Fibroblast of lung (primary cell): Measurements from ENCODE around the gene ANXA2. TPM values are rescaled to one million over a fixed set of nuclear protein-coding genes. Genes with fewer than 3 reads are reported as not detected.
"Not testable (repeated sequence)": the region's sequence is repeated elsewhere in the genome, so short reads cannot be mapped to it uniquely, and the experiment has no call there.

Source experiments
- DNase-seq, 2 donors: peaks; one replicate each; pipeline versions ENCODE4 v3.0.0 to v3.0.0-alpha.2; 2010; ENCODE audit warnings: low read depth in 2 of 2
- H2AFZ ChIP-seq: 2 replicates; pipeline ENCODE4 v1.5.1; 2012; ENCODE audit warnings: low read length, control low read depth, inconsistent platforms
- H3K27ac ChIP-seq: 2 replicates; pipeline ENCODE4 v1.5.1; 2011; ENCODE audit warnings: low read length, control low read depth; ENCODE audit not compliant: insufficient read depth
- H3K27me3 ChIP-seq: 2 replicates; pipeline ENCODE4 v1.5.1; 2011; ENCODE audit warnings: mild to moderate bottlenecking, low read length; ENCODE audit not compliant: control insufficient read depth, insufficient read depth
- H3K36me3 ChIP-seq: 2 replicates; pipeline ENCODE4 v1.5.1; 2011; ENCODE audit warnings: low read length; ENCODE audit not compliant: control insufficient read depth, insufficient read depth
- H3K4me1 ChIP-seq: 2 replicates; pipeline ENCODE4 v1.5.1; 2011; ENCODE audit warnings: low read length; ENCODE audit not compliant: control insufficient read depth, insufficient read depth; ENCODE audit errors: extremely low read depth
- H3K4me2 ChIP-seq: 2 replicates; pipeline ENCODE4 v1.5.1; 2011; ENCODE audit warnings: low read length, control low read depth; ENCODE audit not compliant: insufficient read depth; ENCODE audit errors: extremely low read depth
- H3K4me3 ChIP-seq, 4 experiments: fragments of 200-600 bp in 1 of 4; sonication (generic) in 1 of 4; replicated peaks in 1 of 4; 2 replicates each; pipeline ENCODE4 v1.5.1; 2011 to 2016; ENCODE audit warnings: low read length in 4 of 4, low read depth in 3 of 4, mild to moderate bottlenecking in 3 of 4, control low read depth in 2 of 4, inconsistent platforms in 1 of 4, mixed read lengths in 1 of 4; ENCODE audit not compliant: insufficient read depth in 1 of 4; ENCODE audit errors: control extremely low read depth in 1 of 4
- H3K79me2 ChIP-seq: 2 replicates; pipeline ENCODE4 v1.5.1; 2012; ENCODE audit warnings: mild to moderate bottlenecking, low read length, inconsistent platforms; ENCODE audit not compliant: control insufficient read depth, insufficient read depth
- H3K9ac ChIP-seq: 2 replicates; pipeline ENCODE4 v1.5.1; 2011; ENCODE audit warnings: mild to moderate bottlenecking, low read length, control low read depth; ENCODE audit not compliant: insufficient read depth
- H3K9me3 ChIP-seq: 2 replicates; pipeline ENCODE4 v1.5.1; 2012; ENCODE audit warnings: low read depth, low read length; ENCODE audit not compliant: control insufficient read depth, insufficient read depth
- H4K20me1 ChIP-seq: 2 replicates; pipeline ENCODE4 v1.5.1; 2011; ENCODE audit warnings: low read length; ENCODE audit not compliant: control insufficient read depth, insufficient read depth; ENCODE audit errors: extremely low read depth
- CTCF ChIP-seq, 2 donors: IDR thresholded peaks in 1 of 2; conservative IDR thresholded peaks in 1 of 2; 1 replicate in 1 of 2; 2 replicates in 1 of 2; pipeline ENCODE4 v1.5.1; 2011 to 2012; ENCODE audit warnings: low read length in 2 of 2, control low read depth in 1 of 2, inconsistent platforms in 1 of 2, low read depth in 1 of 2, mild to moderate bottlenecking in 1 of 2
- EZH2 ChIP-seq: IDR thresholded peaks from 2 replicates; pipeline ENCODE4 v1.5.1; 2012; ENCODE audit warnings: low read length, control low read depth, mild to moderate bottlenecking; ENCODE audit errors: missing control alignments
- polyA plus RNA-seq, 2 donors: library from polyadenylated mRNA; depleted of rRNA in 1 of 2; stranded (reverse) in 1 of 2; unstranded in 1 of 2; fragments of >200 nt; gene quantifications; 2 replicates each; pipeline ENCODE4 v1.2.1, GENCODE V29; 2011 to 2012; ENCODE audit warnings: missing spikeins in 1 of 2
- total RNA-seq: library from RNA; depleted of rRNA; stranded (reverse); fragments of >200 nt; gene quantifications from 2 replicates; pipeline ENCODE4 v1.2.1, GENCODE V29; 2014

The ANXA2 gene
- total and polyA plus RNA-seq, 2 donors (not counting 1 experiment from before 2014, with no cell fraction given): 2,754 to 4,872 TPM

DNA sequence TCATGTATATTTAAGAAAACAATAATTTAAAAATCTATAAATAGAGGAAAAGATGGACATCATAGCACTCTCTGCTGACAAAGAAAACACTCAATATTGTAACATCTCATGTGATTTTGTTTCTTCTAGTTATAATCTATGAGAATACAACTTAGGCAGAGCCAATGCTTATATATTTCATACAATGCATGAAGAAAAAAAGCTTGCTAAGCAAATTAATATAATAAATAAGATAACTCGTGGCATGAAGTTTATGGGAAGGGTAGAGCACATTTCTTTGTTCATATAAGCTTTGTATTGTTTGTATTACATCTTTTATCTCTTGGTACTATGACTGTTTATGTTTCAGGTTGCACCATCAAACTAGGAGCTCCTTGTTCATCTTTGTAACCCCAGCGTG, 7.6 kb upstream of the ANXA2 start:
- DNase-seq: no peak
- TF ChIP-seq CTCF (conservative IDR thresholded peaks at IDR 0.05 in 1 of 2, IDR thresholded peaks at IDR 0.05 in 1 of 2; ENCODE audit: low read depth in 1 of 2, low read length in 2 of 2) (no peak), EZH2 (no peak)
- Histone ChIP-seq H3K79me2 (no peaks in the 10 kb centered on the region), H3K27ac (no peak overlapping the region), H3K4me1 (peaks cover 33% of the 10 kb centered on the region), H3K36me3 (no peaks in the 10 kb centered on the region), H2AFZ (no peak overlapping the region), H3K9ac (no peak overlapping the region), H4K20me1 (no peaks in the 10 kb centered on the region), H3K4me3 (no peak overlapping the region), H3K4me2 (no peak overlapping the region), H3K27me3 (no peaks in the 10 kb centered on the region), H3K9me3 (no peaks in the 10 kb centered on the region)

- DNase-seq, H3K27me3 ChIP-seq, H2AFZ ChIP-seq, H3K9me3 ChIP-seq, H3K4me3 ChIP-seq, H3K9ac ChIP-seq, H4K20me1 ChIP-seq, H3K36me3 ChIP-seq, H3K79me2 ChIP-seq, H3K27ac ChIP-seq, H3K4me2 ChIP-seq: not testable (repeated sequence)
- peaks cover 41% of the 10 kb centered on the region for H3K4me1 ChIP-seq
Observed at GRCh38 chr15:60404351-60404750, 6.6 kb upstream of the ANXA2 start.

DNA sequence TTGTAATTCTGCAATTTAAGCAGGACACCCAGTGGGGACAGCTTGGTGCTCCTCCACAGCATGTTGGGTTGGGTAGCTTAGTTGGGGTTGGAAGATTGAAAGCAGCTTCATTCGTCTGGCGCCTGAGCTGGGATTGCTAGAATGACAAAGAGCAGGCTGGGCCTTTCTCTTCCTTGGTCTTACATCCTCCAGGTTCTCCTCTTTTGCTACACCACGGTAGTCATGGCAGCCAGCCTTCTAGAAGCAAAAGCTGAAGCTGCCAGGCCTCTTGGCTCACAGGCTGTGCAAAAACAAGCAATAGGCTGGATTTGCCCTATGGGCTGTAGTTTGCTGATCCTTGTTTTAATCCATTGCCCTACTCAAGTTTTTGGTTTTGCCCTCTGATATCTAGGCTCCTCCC, 3.2 kb upstream of the ANXA2 start:
- no peak for DNase-seq
- TF ChIP-seq CTCF (conservative IDR thresholded peaks at IDR 0.05 in 1 of 2, IDR thresholded peaks at IDR 0.05 in 1 of 2; ENCODE audit: low read depth in 1 of 2, low read length in 2 of 2) (no peak), EZH2 (no peak)
- Histone ChIP-seq H3K4me1 (peaks cover 29% of the 10 kb centered on the region), H3K27me3 (no peaks in the 10 kb centered on the region), H3K36me3 (peaks cover 2% of the 10 kb centered on the region), H3K27ac (no peak overlapping the region), H2AFZ (no peak overlapping the region), H3K9me3 (no peaks in the 10 kb centered on the region), H3K4me2 (no peak overlapping the region), H3K9ac (no peak overlapping the region), H3K79me2 (peaks cover 18% of the 10 kb centered on the region), H3K4me3 (no peak overlapping the region), H4K20me1 (no peaks in the 10 kb centered on the region)
